IMR-90 (cell line): ENCODE measurements around the gene KCNQ5. TPM values are rescaled to one million over a fixed set of nuclear protein-coding genes. Genes with fewer than 3 reads are reported as not detected.

Experiments used
- ATAC-seq: fragments of 200-7000 bp; cut with Tn5 transposase; 2 replicates; pipeline ENCODE4 v1.9.1; 2020; ENCODE audit warnings: low read depth, mild to moderate bottlenecking, moderate library complexity
- BruUV-seq: library from RNA; stranded (reverse); fragments of 400-500 nt; replicated peaks from 2 replicates; lab custom pipeline; 2021; lab: Mats Ljungman, UMichigan
- CTCF ChIA-PET: fragments of 300-600 bp; formaldehyde crosslinking; extraction: SDS; loops from one replicate; lab custom pipeline; 2021; ENCODE audit warnings: antibody characterized with exemption; lab: Yijun Ruan, JAX
- POLR2A ChIA-PET: fragments of 300-600 bp; sonication (Branson Sonifier 250); formaldehyde crosslinking; loops from one replicate; lab custom pipeline; 2022; ENCODE audit warnings: antibody characterized with exemption; ENCODE audit not compliant: unreplicated experiment; lab: Charles Lee
- DNase-seq: peaks from one replicate; pipeline ENCODE4 v3.0.0; 2013
- H2AFZ ChIP-seq: replicated peaks from 2 replicates; pipeline ENCODE3; 2013; ENCODE audit warnings: low read length, mild to moderate bottlenecking; ENCODE audit not compliant: poor library complexity
- H2AK5ac ChIP-seq: 2 replicates; pipeline ENCODE4 v1.6.1; 2013; ENCODE audit warnings: low read depth, low read length, inconsistent platforms
- H2AK9ac ChIP-seq: replicated peaks from 2 replicates; pipeline ENCODE3; 2013; ENCODE audit warnings: mild to moderate bottlenecking, low read depth, low read length, moderate library complexity; ENCODE audit not compliant: poor library complexity
- H2BK120ac ChIP-seq: 2 replicates; pipeline ENCODE4 v1.6.1; 2013; ENCODE audit warnings: low read depth, low read length, inconsistent platforms
- H2BK15ac ChIP-seq: 3 replicates; pipeline ENCODE4 v1.6.1; 2013; ENCODE audit warnings: low read depth, low read length, inconsistent platforms
- H2BK20ac ChIP-seq: 2 replicates; pipeline ENCODE4 v1.6.1; 2013; ENCODE audit warnings: low read depth, mild to moderate bottlenecking, inconsistent platforms, low read length, moderate library complexity
- H2BK5ac ChIP-seq: 2 replicates; pipeline ENCODE4 v1.6.1; 2013; ENCODE audit warnings: mild to moderate bottlenecking, low read depth, low read length, inconsistent platforms; ENCODE audit not compliant: poor library complexity, severe bottlenecking
- H3K14ac ChIP-seq: replicated peaks from 2 replicates; pipeline ENCODE4 v1.6.1; 2013; ENCODE audit warnings: low read depth, low read length, inconsistent platforms
- H3K18ac ChIP-seq: 2 replicates; pipeline ENCODE4 v1.6.1; 2013; ENCODE audit warnings: low read depth, low read length, control low read depth
- H3K23ac ChIP-seq: 2 replicates; pipeline ENCODE4 v1.6.1; 2013; ENCODE audit warnings: low read depth, low read length, inconsistent platforms
- H3K27ac ChIP-seq: 2 replicates; pipeline ENCODE4 v1.5.1; 2013; ENCODE audit warnings: mild to moderate bottlenecking, control low read depth, low read length; ENCODE audit not compliant: insufficient read depth
- H3K27me3 ChIP-seq: 2 replicates; pipeline ENCODE4 v1.6.1; 2013; ENCODE audit warnings: low read length; ENCODE audit not compliant: control insufficient read depth, insufficient read depth
- H3K36me3 ChIP-seq: 2 replicates; pipeline ENCODE4 v1.6.1; 2013; ENCODE audit warnings: low read length, mixed read lengths; ENCODE audit not compliant: control insufficient read depth, insufficient read depth
- H3K4ac ChIP-seq: 2 replicates; pipeline ENCODE4 v1.6.1; 2013; ENCODE audit warnings: low read depth, low read length, inconsistent platforms
- H3K4me1 ChIP-seq: 2 replicates; pipeline ENCODE4 v1.6.1; 2013; ENCODE audit warnings: low read length, mixed read lengths; ENCODE audit not compliant: control insufficient read depth, insufficient read depth
- H3K4me2 ChIP-seq: 2 replicates; pipeline ENCODE4 v1.6.1; 2013; ENCODE audit warnings: low read depth, mild to moderate bottlenecking, control low read depth, low read length, moderate library complexity
- H3K4me3 ChIP-seq: 2 replicates; pipeline ENCODE4 v1.5.1; 2013; ENCODE audit warnings: low read depth, mild to moderate bottlenecking, control low read depth, low read length, moderate library complexity; ENCODE audit not compliant: insufficient read depth
- H3K56ac ChIP-seq: 2 replicates; pipeline ENCODE4 v1.6.1; 2013; ENCODE audit warnings: low read length, inconsistent platforms; ENCODE audit not compliant: insufficient read depth; ENCODE audit errors: extremely low read depth
- H3K79me1 ChIP-seq, 2 experiments: 2 replicates each; pipeline ENCODE4 v1.6.1; 2013; ENCODE audit warnings: low read length in 2 of 2, inconsistent platforms in 1 of 2, low read depth in 1 of 2
- H3K9ac ChIP-seq: 2 replicates; pipeline ENCODE4 v1.6.1; 2013; ENCODE audit warnings: low read depth, low read length, control low read depth
- H3K9me1 ChIP-seq: 2 replicates; pipeline ENCODE4 v1.6.1; 2013; ENCODE audit warnings: low read length, inconsistent platforms; ENCODE audit not compliant: insufficient read depth
- H3K9me3 ChIP-seq: 2 replicates; pipeline ENCODE4 v1.6.1; 2013; ENCODE audit warnings: low read length; ENCODE audit not compliant: control insufficient read depth, insufficient read depth
- H4K20me1 ChIP-seq: 2 replicates; pipeline ENCODE4 v1.6.1; 2013; ENCODE audit warnings: low read length, inconsistent platforms; ENCODE audit not compliant: insufficient read depth
- H4K5ac ChIP-seq: 2 replicates; pipeline ENCODE4 v1.6.1; 2013; ENCODE audit warnings: mild to moderate bottlenecking, low read depth, low read length, control low read depth
- H4K8ac ChIP-seq, 2 experiments: 2 replicates each; pipeline ENCODE4 v1.6.1; 2013; ENCODE audit warnings: low read depth in 2 of 2, low read length in 2 of 2, control low read depth in 1 of 2, inconsistent platforms in 1 of 2
- H4K91ac ChIP-seq: 2 replicates; pipeline ENCODE4 v1.6.1; 2013; ENCODE audit warnings: low read depth, low read length, inconsistent platforms; ENCODE audit not compliant: insufficient read depth
- BHLHE40 ChIP-seq: fragments of 150-350 bp; IDR thresholded peaks from 2 replicates; pipeline ENCODE4 v1.6.1; 2016; ENCODE audit warnings: mild to moderate bottlenecking, low read depth, low read length
- CEBPB ChIP-seq: IDR thresholded peaks from 2 replicates; pipeline ENCODE4 v1.6.1; 2012; ENCODE audit warnings: low read depth, low read length, improper control_type of control experiment
- CHD1 ChIP-seq: IDR thresholded peaks from 2 replicates; pipeline ENCODE4 v1.6.1; 2012; ENCODE audit warnings: low read depth, low read length, improper control_type of control experiment
- CTCF ChIP-seq: conservative IDR thresholded peaks from 2 replicates; pipeline ENCODE4 v1.5.1; 2012; ENCODE audit warnings: mild to moderate bottlenecking, low read depth, low read length, improper control_type of control experiment
- FOS ChIP-seq: fragments of 150-350 bp; IDR thresholded peaks from 2 replicates; pipeline ENCODE4 v1.6.1; 2016; ENCODE audit warnings: low read depth, low read length
- RCOR1 ChIP-seq: IDR thresholded peaks from 2 replicates; pipeline ENCODE4 v1.6.1; 2012; ENCODE audit warnings: mild to moderate bottlenecking, low read length, improper control_type of control experiment; ENCODE audit not compliant: insufficient replicate concordance
- SMC3 ChIP-seq: fragments of 150-350 bp; IDR thresholded peaks from 2 replicates; pipeline ENCODE4 v1.6.1; 2016; ENCODE audit warnings: low read depth, mild to moderate bottlenecking, antibody characterized with exemption, low read length, moderate library complexity
- USF2 ChIP-seq: fragments of 150-350 bp; IDR thresholded peaks from 2 replicates; pipeline ENCODE4 v1.6.1; 2017; ENCODE audit warnings: mild to moderate bottlenecking, antibody characterized with exemption, low read length, low read depth
- WGBS, 2 experiments: methylation state at CpG; one replicate each; pipeline versions ENCODE4 v1.1.5 to v1.1.7; 2013; ENCODE audit warnings: missing lambda C conversion rate in 2 of 2; ENCODE audit not compliant: insufficient read length in 1 of 2; ENCODE audit errors: extremely low coverage in 2 of 2; 5-methylcytosine and 5-hydroxymethylcytosine counted together
- dilution Hi-C: fragments of 300-500 bp; cut with HindIII; formaldehyde crosslinking; loops from one replicate; pipeline ENCODE4 v1.14.3; 2018; ENCODE audit warnings: low sequenced_read_pairs; ENCODE audit not compliant: unreplicated experiment
- in situ Hi-C: fragments of 300-500 bp; cut with MboI; formaldehyde crosslinking; loops from 3 replicates; pipeline ENCODE4 v1.14.3; 2019; ENCODE audit warnings: low sequenced_read_pairs, inconsistent platforms, mixed read lengths
- intact Hi-C: fragments of 100-400 bp; cut with micrococcal nuclease; formaldehyde crosslinking; loops from 2 replicates; pipeline ENCODE4 v1.10.0; 2022
- polyA plus RNA-seq, 3 experiments: library from polyadenylated mRNA; depleted of rRNA; stranded (reverse); fragments of >200 nt; gene quantifications; 2 replicates each; pipeline ENCODE4 v1.2.3, GENCODE V29; 2012; ENCODE audit warnings: low replicate concordance in 1 of 3
- total RNA-seq: library from RNA; depleted of rRNA; stranded (reverse); fragments of >200 nt; gene quantifications from 2 replicates; pipeline ENCODE4 v1.2.3, GENCODE V29; 2012

The KCNQ5 gene
- total and polyA plus RNA-seq, 2 of the 4 experiments (the other 2 are of a cell fraction): 0.75 to 1.3 TPM

GRCh38 chr6:72968704-72969103, 346.8 kb downstream of the KCNQ5 start:
- Histone ChIP-seq H2AK5ac (no peak overlapping the region), H3K27ac (no peak overlapping the region), H2BK20ac (no peak overlapping the region), H4K91ac (no peak overlapping the region), H3K14ac (no peak overlapping the region), H2AFZ (no peak overlapping the region), H2BK15ac (no peak overlapping the region), H3K27me3 (no peaks in the 10 kb centered on the region), H4K5ac (no peak overlapping the region), H3K4me2 (no peak overlapping the region), H3K9me1 (no peaks in the 10 kb centered on the region; the same call in 1 of the 2 replicates), H4K8ac (no peak overlapping the region), H3K18ac (no peak overlapping the region), H2BK5ac (peak overlapping the region; percentile 62), H4K20me1 (no peaks in the 10 kb centered on the region), H3K4me3 (no peak overlapping the region), H3K36me3 (no peaks in the 10 kb centered on the region), H2AK9ac (no peak overlapping the region), H2BK120ac (no peak overlapping the region), H3K4ac (no peak overlapping the region), H3K4me1 (no peaks in the 10 kb centered on the region), H3K79me1 (no peaks in the 10 kb centered on the region), H3K56ac (no peak overlapping the region), H3K9me3 (no peaks in the 10 kb centered on the region), H3K23ac (no peak overlapping the region), H3K9ac (no peak overlapping the region)
- peak; percentile 72 for ATAC-seq
- intact Hi-C loops (no loop called here), dilution Hi-C loops (no loop called here), in situ Hi-C loops (no loop called here)
- ChIA-PET POLR2A (no interaction called here), CTCF (interaction anchor here (0.7 kb wide), 1 partner anchor 87 kb away, joined by 3 read pairs; no protein-coding TSS in a partner anchor)
- TF ChIP-seq CEBPB (0 out of 2 replicates have a peak, but pooled peaks have one; percentile 4), CTCF (no peak), FOS (peak; percentile 51; the same call in 1 of the 2 replicates), USF2 (no peak), SMC3 (no peak), BHLHE40 (0 out of 2 replicates have a peak, but pooled peaks have one; percentile 5), RCOR1 (no peak), CHD1 (no peak)
- no TSS peak for BruUV-seq
- peak; percentile 92 for DNase-seq
- WGBS, 2 experiments: no CpG with 5 or more reads among the region's 1 CpG
